Embryonic facial prominence (tissue), 1 donor: Measurements from ENCODE around the gene RSAD2.
A peak's percentile ranks its signal among the peaks of the same experiment; 100 is the strongest.
"Not testable (repeated sequence)": the region's sequence is repeated elsewhere in the genome, so short reads cannot be mapped to it uniquely, and the experiment has no call there.

Experiments
- DNase-seq: peaks from one replicate; pipeline ENCODE4 v3.0.0-alpha.2; 2016; ENCODE audit errors: extremely low spot score

The RSAD2 gene

GRCh38 chr2:6864231-6864754, 13.3 kb upstream of the RSAD2 start:
- DNase-seq = no peak

GRCh38 chr2:6864923-6865345, 12.6 kb upstream of the RSAD2 start:
- no peak for DNase-seq

GRCh38 chr2:6865346-6866274, 12.0 kb upstream of the RSAD2 start, which contains the start of gene CMPK2:
CMPK2 (minus strand) TSS chr2:6865907; CDS start chr2:6865696, 211 bp downstream.
- no peak for DNase-seq

DNA sequence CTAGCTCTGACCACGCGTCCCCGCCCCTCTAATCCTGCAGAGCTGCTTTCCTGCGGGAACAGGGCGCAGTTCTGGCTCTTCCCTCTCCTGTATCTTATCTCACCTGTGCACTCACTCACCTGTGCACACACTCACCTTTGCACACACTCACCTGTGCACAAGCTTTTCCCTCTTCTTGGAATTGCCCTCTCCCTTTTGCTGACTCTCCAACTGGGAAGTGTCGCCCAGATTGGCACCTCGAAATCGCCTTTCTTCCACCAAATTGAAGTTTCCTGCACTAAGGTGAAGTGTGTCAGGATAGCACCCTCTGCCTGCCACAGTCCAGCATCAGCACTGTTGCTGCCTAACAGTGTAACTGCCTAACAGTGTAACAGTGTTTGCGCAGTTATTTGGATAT, 11.3 kb upstream of the RSAD2 start:
- DNase-seq = no peak

GRCh38 chr2:6866982-6867381, 10.6 kb upstream of the RSAD2 start:
- no peak for DNase-seq

- DNase-seq = no peak
Measured at GRCh38 chr2:6872394-6872793, 5.2 kb upstream of the RSAD2 start.

GRCh38 chr2:6874032-6874431, 3.5 kb upstream of the RSAD2 start:
- DNase-seq = no peak

- no peak for DNase-seq
Measured at GRCh38 chr2:6876309-6876708, 1.3 kb upstream of the RSAD2 start.

DNA sequence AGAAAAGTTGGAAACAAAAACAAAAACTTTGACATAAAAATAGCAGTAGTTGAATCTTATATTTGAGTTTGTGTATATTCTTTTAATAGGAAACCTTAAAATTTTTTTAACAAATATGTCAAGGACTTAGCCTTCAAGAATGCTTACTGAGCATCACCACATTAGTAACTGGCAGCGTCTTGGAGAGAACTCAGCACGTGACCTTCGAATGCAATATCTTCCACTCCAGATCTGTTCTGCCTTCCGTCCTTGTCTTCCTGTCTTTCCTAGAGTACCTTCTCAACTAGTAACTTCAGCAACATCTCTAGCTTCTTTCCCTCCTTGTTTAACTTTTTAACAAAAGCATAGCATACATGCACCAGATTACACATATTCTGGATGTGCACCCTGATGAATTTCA, 972 bp downstream of the RSAD2 start:
- no peak for DNase-seq

DNA sequence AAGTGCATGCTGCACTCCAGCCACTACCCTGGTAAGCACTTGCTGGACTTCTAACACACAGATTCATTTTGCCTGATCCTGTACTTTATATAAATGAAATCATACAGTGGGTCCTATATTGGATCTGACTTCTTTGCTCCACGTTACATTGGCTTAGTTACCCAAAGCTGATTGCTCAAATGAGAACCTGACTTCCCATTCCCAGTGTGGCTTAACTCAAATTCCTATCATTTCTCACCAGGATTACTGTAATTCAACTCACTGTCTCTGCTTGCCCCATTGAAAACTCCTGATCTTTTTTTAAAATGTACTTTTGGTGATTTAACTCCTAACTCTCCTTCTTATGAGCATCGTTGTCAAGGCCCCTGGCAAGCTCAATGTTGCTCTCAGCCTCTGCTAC, 1.4 kb downstream of the RSAD2 start:
- no peak for DNase-seq

GRCh38 chr2:6880200-6880733, 2.7 kb downstream of the RSAD2 start:
- DNase-seq = no peak

GRCh38 chr2:6881046-6881445, 3.5 kb downstream of the RSAD2 start:
- DNase-seq = no peak

GRCh38 chr2:6881516-6881915, 3.9 kb downstream of the RSAD2 start:
- no peak for DNase-seq

DNA sequence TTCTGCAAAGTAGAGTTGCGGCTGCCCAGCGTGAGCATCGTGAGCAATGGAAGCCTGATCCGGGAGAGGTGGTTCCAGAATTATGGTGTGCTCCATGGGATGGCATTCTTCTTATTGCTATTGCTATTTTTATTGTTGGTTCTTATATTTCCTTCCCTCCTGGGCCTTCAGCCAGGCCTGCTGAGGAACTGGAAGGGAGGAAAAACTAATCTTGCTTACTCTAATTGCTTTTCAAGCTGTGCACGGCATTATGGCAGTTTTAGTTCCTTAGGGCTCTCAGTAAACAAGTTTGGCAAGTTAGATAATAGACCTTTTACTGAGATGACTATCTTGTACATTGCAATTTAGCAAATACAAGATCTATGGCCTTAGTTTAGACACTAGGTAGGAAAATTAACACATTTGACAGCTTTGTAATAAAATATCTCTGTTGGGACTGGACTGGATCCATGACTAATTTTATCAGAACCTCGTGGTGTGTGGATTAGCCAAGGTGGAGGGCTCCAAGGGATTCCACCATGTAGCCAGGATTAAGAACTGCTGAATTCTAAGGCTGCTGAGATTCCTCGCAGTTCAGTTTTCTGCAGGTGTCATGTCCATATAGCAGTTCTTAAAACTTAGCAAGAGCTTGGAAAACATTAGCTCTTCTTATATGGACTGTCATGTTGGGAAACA, 6.0 kb downstream of the RSAD2 start:
- peak; percentile 18 for DNase-seq

GRCh38 chr2:6885551-6885950, 8.0 kb downstream of the RSAD2 start:
- DNase-seq = no peak

DNA sequence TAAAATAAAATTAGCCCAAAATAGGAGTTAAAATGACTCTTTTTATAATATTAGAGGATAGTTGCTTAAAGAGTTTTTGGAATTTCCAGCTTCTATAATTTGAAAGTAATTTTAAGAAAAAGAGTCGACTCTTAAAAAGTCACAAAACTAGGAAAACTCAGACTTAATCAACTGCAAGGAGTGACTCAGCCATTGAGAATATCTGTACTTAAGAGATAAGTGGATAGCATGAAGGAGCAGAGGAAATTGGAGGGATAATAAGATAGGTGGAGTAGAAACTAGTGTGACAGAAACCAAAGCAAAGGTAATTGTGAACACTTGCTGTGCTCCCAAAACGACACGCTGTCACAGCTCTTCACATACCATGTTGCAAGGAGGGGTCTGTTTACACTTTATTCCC, 8.4 kb downstream of the RSAD2 start:
- no peak for DNase-seq

GRCh38 chr2:6887751-6888192, 10.2 kb downstream of the RSAD2 start:
- no peak for DNase-seq

DNA sequence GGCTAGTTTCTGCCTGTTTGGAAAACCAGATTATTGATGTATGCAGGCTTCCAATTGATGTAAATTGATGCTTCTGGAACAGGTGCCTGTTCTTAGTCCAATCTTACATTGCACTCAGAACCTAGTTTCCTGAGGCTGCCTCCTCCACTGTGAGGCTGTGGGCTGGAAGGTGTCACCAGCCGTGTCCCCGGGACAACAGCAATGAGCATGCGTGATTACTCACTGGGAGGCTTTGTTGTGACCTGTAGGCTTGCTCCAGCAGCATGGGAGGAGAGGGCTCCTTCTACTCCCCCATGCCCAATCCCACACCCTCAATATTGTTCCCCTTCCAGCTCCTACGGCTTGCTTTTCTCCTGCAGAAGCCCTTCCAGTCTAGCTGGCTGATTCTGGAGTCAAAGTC, 11.1 kb downstream of the RSAD2 start:
- DNase-seq = no peak

GRCh38 chr2:6893876-6894482, 16.4 kb downstream of the RSAD2 start:
- DNase-seq = no peak

GRCh38 chr2:6896930-6897759, 19.6 kb downstream of the RSAD2 start:
- DNase-seq = no peak

GRCh38 chr2:6902581-6902980, 25.0 kb downstream of the RSAD2 start:
- DNase-seq = not testable (repeated sequence)
